ENCODE data around the gene FRMPD1.

GRCh38 chr9:37706290-37706689 lies 55.5 kb downstream of the FRMPD1 start:
- TF ChIP-seq POU6F1 (CRISPR knock-in tag; IDR thresholded peaks at IDR 0.05; ENCODE audit: borderline replicate concordance, low read depth) (no peak), PATZ1 (CRISPR knock-in tag; IDR thresholded peaks at IDR 0.05; ENCODE audit: borderline replicate concordance) (no peak), ARNTL (CRISPR knock-in tag; IDR thresholded peaks at IDR 0.05; ENCODE audit: borderline replicate concordance, low read depth) (no peak), TOX (CRISPR knock-in tag; IDR thresholded peaks at IDR 0.05; ENCODE audit: borderline replicate concordance) (no peak), ZFP30 (CRISPR knock-in tag; IDR thresholded peaks at IDR 0.05) (no peak), CSDC2 (CRISPR knock-in tag; IDR thresholded peaks at IDR 0.05) (no peak)

Measured in SK-N-SH treated with all-trans-retinoic acid at 6 μM for 48 hours (cell line).